Measurements from ENCODE around the gene TEN1. TPM values are rescaled to one million over a fixed set of nuclear protein-coding genes. Genes with fewer than 3 reads are reported as not detected.
"Not testable (repeated sequence)": the region's sequence is repeated elsewhere in the genome, so short reads cannot be mapped to it uniquely, and the experiment has no call there.

The TEN1 gene, protein sequence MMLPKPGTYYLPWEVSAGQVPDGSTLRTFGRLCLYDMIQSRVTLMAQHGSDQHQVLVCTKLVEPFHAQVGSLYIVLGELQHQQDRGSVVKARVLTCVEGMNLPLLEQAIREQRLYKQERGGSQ
- 16.5 TPM for polyA plus RNA-seq (2013, experiment 1 of 2; ENCODE audit: insufficient read length)
- 19.0 TPM for polyA plus RNA-seq (2013, experiment 2 of 2; ENCODE audit: insufficient read length)

DNA sequence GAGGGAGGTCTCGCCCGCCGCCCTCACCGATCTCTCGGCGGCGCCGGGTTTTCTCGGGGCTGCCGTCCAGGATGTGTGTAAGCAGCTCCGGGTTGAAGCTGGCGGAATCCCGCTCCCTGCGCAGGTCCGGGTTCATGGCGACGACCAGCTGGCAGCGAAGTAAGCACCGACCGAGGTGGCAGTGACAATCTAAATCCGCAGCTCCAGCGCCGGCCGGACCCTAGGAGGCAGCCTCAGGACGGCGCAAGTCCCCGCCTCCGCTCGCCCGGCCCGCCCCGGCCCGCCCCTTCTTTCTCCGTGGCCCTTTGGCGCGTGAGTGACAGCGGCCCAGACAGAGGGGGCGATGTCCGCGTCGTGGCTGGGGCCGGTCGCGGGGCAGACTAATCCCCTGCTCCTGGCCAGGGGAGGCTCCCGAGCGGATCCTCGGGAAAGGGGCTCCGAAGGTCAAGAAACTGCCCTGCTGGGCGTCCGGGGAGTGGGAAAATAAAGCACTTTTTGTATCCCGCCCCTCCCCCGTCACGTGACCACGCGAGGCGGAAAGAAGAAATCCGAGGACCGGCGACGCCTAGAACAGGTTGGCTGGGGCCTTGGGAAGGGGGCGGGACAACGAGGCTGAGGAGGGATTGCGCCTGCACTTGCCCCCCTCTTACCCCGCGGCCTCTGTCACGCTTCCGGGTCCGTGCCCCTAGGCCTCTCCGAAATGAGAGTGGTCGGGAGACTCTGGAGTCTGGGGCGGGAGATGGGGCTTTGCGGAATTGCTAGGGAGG, at the start of gene TEN1, which contains the start of gene ACOX1:
TSS of gene TEN1 (plus strand) at position 303 of the 767 bp plus-strand sequence. CDS start 6,953 bp downstream, outside the sequence.
TSS of gene ACOX1 (minus strand) at position 229 of the 767 bp plus-strand sequence. CDS start at position 136, 93 bp downstream.
- DNase-seq, result peak; percentile 97

DNA sequence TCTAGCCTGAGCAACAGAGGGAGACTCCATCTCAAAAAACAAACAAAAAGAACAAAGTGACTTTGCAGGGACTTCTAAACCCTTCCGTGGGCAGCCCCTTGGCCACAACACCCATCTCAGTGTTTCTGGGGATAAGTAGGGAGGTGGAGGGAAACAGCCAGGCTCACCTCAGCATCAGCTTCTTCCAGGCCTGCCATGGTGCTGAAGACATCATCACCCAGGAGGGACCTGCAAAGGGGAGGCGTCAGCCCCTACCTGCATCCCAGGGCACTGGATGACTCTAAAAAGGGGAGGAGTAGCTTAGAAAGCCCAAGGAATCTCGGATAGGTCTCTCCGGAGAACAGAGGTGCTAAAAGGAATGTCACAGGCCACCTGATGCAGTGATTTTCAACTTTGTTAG, 48.0 kb upstream of the TEN1 start:
- no peak for DNase-seq

DNA sequence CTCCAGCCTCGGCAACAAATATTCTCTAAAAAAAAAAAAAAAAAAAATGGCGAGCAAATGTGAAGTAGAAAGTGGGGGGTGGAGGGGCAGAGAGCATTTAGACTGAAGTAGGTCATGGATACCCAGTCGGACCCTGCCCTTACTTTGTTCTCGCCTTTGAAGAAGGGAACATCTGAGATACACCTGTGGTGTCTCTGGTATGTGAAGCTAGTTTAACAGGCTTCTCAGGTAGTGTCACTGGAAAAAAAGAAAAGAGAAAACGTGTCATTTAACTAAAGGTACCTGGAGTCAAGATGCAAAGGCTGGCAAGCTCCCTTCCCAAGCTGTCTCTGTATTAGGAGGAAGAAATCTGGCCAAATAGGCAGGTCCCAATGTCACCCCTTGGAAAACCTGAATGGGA, 46.2 kb upstream of the TEN1 start:
- DNase-seq, result no peak

DNA sequence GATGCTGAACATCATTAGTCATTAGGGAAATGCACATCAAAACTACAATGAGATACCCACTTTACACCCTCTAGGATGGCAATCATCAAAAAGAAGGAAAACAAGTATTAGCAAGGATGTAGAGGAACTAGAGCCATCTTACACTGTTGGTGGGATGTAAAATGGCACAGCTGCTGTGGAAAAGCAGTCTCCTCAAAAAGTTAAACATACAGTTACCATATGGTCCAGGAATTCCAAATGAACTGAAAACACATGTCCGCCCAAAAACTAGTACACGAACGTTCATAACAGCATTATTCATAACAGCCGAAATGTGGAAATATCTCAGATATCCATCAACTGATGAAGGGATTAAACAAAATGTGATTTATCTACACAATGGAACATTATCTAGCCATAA, 45.2 kb upstream of the TEN1 start:
- peak; percentile 44 for DNase-seq

DNA sequence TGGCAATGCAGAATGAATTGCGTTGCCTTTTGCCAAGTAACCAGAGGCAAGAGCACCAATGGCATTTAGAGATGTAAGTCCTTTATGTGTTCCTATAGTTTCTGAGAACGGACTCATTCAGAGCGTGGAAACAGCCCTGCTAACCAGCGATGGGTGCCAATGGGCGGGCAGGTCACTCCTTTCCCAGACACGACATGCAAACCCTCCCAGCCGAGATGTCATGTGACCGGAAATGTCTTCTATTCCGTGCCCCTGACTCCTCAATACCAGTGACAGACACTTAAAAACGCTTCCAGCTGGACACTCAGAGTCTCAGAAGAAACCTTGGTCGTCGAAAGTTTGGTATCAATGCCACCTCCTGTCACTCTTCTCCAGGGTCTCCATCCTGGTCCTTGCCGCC, 41.4 kb upstream of the TEN1 start:
- no peak for DNase-seq

DNA sequence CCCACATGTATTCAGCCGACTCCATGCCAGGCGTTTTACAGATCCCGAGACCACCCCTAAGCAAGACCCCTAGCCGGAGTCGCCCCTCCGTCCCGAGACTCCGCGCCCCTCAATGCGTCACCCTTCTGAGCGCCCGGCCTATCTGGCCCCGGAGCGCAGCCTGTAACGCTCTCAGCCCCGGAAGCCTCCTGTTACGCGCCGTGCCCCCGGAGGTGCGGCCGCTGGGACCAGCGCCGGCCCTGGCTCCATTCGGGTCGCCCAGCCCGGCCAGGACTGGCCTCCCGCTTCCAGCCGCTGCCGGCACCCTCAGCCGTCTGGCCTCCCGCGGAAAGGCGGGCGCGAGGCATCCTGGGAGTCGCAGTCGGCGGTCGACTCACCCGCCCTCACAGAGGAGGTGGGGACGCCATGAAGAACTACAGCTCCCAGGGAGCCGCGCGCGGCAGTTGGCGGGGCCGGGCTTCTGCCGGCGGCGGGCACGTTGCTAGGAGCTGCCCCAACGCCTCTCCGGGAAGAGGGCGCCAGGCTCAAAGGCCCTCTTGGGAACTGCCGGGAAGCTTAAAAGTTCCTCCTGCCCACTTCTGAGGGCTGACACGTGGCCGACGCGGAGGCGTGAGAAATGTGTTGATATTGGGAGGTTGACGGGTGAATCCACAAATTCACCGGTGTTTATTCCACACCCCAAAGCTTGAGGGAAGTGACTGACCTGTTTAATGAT, 38.2 kb upstream of the TEN1 start, which contains the start of gene FBF1:
TSS of gene FBF1 (minus strand) at position 316 of the 715 bp plus-strand sequence. CDS start 2,893 bp downstream, outside the sequence.
- peak; percentile 91 for DNase-seq

DNA sequence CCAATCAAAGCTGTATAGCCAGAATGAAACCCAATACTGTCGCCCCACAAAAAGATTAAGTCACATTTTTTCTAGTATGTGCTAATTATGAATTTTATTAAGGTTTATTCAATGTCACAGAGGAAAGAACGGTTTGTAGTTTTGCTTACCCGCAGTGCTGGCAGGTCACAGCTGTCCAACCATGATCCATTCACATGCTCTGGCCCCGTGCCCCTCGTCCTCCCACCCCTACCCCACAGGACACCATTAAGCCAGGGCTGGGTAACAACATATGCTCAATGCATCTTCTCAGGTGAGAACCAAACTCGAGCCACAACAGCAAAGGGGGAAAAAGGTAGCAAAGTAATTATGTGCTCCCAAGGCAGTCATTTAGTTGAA, 37.6 kb upstream of the TEN1 start:
- DNase-seq, result no peak

DNA sequence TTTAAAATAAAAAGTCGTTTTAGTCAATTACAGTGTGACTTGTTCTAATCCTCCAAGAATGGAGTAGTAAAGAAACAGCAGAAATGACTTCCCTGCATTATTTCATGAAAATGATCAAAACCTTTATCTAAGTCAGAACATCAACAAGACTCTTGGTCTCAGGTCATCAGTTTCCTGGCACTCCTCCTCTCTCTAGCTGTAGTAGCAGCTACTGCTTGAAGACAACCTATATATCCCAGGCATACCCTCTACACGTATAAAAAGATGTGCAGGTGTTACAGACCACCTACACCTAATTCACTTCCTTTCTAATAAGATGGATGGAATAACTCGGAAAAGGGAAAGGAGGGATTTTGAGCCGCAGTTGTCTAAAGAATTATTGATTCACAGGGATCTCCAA, 36.6 kb upstream of the TEN1 start:
- DNase-seq, result no peak

DNA sequence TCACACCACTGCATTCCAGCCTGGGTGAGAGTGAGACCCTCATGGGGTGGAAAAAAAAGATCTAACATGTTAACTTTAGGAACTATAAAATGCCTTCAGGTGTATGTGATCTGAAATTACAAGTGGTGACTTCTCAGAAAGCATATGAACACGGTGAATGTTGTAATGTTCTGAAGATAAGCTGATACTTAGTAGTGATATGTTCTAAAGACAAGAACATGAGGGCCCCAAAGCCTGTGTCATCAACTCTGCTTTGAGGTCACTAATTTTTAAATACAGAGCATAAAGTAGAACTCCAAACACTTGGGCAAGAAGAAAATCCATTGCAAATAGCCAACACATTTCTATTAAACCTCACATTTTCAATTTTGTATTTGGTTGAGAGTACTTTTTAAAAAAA, 35.5 kb upstream of the TEN1 start:
- DNase-seq, result no peak

DNA sequence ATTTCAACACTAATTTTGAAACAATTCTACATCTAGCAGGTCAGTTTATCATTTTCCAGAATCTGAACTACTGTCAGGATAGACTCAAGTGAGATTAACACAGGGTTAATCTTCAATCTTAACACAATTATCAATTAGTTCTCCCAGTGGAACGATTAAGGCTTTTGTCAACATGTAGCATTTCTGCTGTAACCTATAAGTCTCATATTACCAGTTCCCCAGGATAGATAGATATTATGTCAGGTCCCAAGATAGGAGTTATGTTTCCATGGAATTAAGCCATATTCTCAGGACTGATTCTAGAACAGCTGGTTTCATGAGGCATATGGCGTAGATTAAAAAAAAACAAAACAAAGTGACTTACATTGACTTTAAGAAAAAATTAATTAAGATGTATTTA, 33.8 kb upstream of the TEN1 start:
- DNase-seq, result no peak

DNA sequence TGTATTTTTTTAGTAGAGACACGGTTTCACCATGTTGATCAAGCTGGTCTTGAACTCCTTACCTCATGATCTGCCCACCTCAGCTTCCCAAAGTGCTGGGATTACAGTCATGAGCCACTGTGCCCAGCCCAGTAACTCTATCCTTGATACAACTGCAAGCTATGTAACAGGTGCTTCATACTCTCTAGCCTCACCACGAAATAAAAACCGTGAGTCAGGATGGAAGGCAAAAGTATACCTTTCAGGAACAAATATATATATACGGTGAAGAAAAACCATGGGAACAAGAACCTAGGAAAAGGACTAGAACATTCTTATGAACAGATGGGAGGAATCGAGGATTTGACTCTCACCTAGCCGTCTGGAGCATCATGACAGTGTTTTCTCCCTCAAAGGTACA, 28.6 kb upstream of the TEN1 start:
- DNase-seq, result no peak

DNA sequence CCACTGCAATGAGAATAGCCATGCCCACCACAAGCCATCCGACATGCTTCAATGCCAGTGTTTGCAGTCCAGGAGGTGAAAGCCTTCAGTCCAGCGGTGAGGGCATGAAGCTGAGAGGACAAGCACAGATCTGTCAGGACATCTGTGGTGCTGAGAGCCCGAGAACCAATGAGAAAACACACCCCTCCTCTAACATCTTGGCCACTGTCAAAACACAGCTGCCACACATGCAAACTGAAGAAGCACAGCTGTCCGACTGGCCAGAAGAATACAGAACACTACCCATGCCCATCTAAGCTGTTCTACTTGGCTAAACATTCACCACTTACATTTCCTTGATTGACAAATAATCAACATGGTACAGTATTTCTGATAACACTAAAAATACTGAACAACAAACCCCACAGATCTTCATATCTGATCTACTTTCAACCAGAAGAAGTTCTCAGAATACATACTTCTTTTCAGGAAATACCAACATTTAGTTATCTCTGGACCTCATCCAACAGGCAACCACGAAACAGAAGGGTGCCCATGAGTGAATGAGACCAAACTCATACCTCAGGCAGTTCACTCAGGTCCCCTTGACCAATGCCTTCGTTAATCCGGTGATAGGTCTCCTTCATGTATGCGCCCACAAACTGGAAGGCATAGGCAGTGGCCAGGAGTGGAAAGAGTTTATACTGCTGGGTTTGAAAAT, 28.0 kb upstream of the TEN1 start:
- DNase-seq, result peak; percentile 12

DNA sequence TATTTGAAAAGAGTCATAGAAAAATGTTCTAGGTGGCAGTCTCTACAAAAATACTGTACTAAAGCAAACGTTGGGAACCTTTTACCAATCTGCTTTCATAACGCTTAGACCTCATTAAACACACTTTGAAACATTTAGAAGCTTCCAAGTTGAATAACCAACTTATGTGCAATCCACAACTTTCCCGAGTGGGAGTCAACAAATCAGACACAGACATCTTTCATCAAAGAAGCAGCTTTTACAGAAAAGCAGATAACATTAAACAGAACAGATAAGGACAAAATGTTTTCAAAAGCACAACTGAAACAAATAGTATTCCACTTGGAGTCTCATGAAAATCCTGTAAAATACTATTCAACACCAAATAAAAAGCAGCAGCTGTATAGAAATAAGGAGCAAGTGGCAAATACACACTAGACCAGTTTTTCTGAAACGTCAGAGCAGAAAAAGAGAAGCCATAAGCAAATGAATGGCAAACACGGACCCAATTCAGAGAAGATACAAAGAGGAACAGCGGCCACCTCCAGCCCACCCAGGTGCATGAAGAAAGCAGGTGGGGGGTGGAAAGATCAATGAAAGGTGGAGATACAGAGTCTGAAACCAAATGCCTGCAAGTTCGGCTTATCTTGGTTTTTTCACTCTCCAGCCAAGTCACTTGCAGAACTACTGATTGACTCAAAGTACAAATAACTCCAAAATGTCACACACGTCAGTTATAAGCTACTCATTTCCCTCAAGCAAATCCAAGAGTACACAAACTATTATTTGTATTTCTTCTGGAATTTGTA, 19.8 kb upstream of the TEN1 start:
- no peak for DNase-seq

DNA sequence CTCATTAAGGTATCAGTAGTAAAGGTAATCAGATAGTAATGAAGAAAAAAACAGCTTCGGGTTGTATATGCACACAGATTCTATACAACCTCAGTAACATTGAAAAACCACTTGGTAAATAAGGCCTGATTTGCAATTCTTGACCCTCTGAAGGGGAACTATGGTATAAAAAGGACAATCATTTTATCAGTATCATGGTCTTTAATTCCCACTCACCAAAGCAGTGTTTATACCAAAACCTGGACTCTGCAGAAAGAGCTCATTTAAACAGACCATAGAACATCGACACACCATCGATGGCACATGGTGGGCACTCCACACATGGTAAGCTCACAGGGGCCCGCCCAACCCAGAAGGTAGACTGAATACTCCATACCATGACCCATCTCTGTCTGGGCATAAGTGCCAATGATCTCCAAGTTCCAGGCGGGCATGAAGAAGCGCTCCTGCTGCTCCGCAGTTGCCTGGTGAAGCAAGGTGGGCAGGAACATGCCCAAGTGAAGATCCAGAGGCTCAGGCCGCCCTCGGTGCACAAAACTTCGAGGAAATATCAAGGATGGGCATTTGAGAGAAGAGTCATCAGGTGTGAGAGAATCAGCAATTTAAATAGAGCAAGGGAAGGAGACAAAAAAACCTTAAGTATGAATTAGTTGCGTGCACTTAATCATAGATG, 19.1 kb upstream of the TEN1 start:
- DNase-seq, result no peak

DNA sequence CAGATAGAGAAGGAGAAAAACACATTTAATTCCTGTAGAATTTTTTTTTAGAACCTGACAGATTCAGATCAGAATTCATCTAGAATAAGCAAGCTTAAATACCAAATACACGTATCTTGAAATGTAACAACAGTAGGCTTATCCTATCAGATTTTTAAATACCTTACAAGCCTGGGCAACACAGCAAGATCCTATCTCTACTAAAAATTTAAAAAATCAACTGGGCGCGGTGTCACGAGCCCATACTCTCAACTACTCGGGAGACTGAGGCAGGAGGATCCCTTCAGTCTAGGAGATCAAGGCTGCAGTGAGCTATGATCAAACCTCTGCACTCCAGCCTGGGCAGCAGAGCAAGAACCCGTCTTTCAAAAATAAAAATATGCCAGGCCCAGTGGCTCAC, 13.6 kb upstream of the TEN1 start:
- no peak for DNase-seq

DNA sequence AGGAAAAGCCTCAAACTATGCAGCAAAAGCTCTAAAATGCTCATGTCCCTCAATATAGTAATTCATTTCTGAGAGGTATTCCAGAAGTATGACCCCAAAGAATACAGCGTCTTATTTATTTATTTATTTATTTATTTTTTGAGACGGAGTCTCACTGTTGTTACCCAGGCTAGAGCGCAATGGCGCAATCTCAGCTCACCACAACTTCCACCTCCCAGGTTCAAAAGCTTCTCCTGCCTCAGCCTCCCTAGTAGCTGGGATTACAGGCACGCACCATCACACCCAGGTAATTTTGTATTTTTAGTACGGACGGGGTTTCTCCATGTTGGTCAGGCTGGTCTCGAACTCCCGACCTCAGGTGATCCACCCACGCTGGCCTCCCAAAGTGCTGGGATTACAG, 10.0 kb upstream of the TEN1 start:
- DNase-seq, result not testable (repeated sequence)

DNA sequence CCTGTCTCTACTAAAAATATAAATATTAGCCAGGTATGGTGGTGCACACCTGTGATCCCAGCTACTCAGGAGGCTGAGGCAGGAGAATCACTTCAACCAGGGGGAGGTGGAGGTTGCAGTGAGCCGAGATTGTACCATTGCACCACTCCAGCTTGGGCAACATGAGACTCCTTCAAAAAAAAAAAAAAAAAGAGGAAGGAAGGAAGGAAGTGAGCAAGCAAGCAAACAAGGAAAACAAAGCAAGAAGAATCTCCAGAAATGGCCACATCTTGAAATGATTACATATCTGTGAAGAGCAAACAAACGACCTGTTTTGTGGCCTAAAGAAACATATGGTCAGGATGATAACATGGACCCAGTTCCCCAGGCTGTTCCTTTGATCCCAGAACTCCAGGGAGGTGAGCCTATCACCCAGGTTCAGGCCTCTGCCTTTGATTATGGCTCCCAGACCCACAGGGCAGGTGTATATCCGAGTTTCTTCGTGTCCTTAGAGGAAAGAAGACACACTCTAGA, 9.0 kb upstream of the TEN1 start:
- DNase-seq, result peak; percentile 10

DNA sequence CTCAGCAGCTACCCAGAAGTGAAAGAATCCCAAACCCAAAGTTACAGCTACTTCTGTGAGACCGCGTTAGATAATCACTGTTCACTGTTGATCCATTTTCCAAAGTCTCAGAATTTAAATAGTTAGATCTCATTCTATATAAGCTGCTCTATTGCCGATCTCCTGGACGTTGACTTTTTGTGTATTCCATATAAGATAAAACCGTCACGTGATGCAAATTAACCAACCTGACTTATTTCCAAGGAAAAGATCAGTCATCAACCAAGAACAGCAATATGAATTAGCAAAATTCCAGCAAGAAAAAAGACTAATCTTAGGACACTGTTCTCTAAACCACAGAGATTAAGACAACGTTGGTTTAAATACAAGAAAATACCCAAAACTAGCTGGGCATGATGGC, 8.4 kb upstream of the TEN1 start:
- DNase-seq, result no peak

DNA sequence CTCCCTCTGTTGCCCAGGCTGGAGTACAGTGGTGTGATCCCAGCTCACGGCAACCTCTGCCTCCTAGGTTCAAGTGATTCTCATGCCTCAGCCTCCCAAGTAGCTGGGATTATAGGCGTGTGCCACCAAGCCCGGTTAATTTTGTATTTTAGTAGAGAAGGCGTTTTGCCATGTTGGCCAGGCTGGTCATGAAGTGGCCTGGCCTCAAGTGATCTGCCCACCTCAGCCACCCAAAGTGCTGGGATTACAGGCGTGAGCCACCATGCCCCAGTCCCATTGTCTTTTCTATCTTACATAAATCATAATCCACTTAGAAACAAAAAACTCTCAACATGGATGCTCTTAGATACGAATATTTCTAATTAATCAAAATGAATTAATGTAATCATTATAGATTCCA, 3.9 kb upstream of the TEN1 start:
- not testable (repeated sequence) for DNase-seq

DNA sequence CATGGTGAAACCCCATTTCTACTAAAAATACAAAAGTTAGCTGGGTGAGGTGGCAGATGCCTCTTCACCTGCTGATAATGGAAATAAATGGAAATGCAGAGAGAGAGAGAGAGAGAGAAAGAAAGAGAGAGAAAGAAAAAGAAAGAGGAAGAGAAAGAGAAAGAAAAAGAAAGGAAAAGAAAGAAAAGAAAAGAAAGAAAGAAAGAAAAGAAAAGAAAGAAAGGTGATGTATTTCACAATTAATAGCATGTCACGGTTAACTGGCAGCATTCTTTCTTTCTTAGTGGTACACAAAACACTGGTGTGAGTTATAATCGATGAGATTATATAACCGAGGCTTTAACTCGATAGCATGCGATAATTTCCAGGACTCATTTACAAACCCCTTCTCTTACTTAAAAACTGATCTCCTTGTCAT, 3.3 kb upstream of the TEN1 start:
- no peak for DNase-seq

DNA sequence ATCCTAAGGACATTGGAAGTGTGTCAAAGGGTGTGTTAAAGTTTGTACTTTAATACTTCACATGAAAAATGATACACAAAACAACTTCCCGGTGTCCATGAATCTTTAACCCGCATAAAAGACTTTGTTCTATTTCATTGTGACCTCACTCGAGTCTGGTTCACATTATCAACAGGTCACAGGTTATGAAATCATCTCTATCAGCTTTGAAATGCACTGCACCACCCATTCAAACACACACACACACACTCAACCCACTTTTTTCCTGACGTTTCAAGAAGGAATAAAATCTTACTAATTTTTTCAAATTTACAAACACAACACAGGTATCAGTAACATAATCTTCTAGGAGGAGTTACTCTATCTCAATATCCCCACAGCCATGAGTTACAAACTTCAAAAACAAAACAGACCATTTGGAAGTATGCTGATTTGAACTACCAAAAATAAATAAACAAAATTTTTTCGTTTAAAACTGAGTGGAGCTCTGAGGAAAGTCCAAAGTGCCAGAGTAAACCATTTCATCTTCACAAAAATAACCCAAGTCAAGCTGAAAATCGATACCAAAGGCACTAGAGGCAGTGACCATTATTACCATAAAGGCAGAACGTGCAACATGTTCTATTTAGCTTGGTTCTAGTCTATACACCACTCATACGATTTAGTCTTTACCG, 2.7 kb upstream of the TEN1 start:
- DNase-seq, result no peak
